22Rv1 (cell line): ENCODE measurements around the gene DDR2.
"Not testable (repeated sequence)": the region's sequence is repeated elsewhere in the genome, so short reads cannot be mapped to it uniquely, and the experiment has no call there.

Experiments
- H3K27ac ChIP-seq: fragments of 450-650 bp; 2 replicates; pipeline ENCODE4 v1.5.1; 2017
- CTCF ChIP-seq: fragments of 450-650 bp; IDR thresholded peaks from 2 replicates; pipeline ENCODE4 v1.5.1; 2017; ENCODE audit warnings: mild to moderate bottlenecking
- ZFX ChIP-seq: fragments of 450-650 bp; IDR thresholded peaks from 2 replicates; pipeline ENCODE4 v1.6.1; 2017; ENCODE audit warnings: antibody characterized with exemption, borderline replicate concordance

DDR2 gene

DNA sequence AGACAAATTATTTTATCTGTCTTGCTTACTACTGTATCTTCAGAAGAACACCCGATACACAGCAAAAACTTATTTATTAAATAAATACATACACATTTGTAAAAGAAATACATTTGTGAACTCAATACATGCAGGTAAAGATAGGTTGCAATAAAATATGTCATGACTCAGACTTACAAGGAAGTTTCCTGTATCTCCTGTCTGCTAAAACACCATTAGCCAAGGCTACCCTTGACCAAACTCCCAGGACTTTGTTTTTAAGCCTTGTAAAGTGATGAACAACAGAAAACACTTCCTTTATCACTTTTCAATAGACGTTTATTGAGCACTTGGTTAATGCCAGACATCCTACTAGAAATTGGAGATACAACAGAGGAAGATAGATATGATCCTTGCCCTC, 101.8 kb downstream of the DDR2 start:
- TF ChIP-seq ZFX (no peak), CTCF (no peak)
- H3K27ac ChIP-seq, result no peak overlapping the region

DNA sequence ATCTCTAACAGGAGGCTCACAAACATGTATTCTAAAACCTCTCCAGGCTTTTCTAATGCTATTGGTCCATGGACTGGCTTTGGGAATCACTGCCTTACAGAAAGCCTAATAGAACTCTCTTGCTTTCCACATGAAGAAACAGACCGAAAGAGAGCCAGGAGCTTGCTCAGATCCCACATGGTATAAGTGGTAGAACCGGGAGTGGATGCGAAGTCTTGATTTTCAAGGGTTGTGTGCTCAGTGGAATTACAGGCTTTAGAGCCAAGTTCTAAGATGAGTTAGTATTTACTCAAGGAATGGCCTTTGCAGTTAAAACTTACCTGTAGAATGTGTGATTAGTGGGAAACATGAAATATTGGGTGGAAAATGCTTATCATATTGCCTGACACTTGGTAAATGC, 103.9 kb downstream of the DDR2 start:
- TF ChIP-seq ZFX (no peak), CTCF (no peak)
- H3K27ac ChIP-seq, result no peak overlapping the region

- TF ChIP-seq ZFX (no peak), CTCF (no peak)
- H3K27ac ChIP-seq, result no peak overlapping the region
These were observed 104.4 kb downstream of the DDR2 start for GRCh38 chr1:162736633-162737067.

GRCh38 chr1:162740755-162741154, 108.5 kb downstream of the DDR2 start:
- TF ChIP-seq CTCF (no peak), ZFX (no peak)
- no peak overlapping the region for H3K27ac ChIP-seq

DNA sequence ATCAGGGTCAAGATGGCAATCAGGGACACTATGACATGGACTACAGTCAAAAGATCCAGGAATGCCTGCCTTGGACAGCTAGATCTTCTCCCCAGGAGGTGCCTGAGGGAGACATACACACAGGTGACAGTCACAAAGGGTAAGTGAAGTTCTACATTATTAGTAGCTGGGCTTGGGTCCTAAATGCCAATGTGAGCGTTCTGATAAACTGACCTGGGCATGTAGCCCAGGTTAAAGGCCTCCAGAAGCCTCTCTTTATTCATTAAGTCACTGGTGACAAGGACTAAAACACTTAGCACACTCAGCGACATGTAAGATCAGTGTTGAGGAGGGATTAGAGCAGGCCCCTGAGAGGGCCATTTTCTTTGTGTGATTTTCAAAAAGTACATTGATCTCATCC, 109.3 kb downstream of the DDR2 start:
- TF ChIP-seq ZFX (no peak), CTCF (no peak)
- no peak overlapping the region for H3K27ac ChIP-seq

- not testable (repeated sequence) for H3K27ac ChIP-seq
These were observed 114.1 kb downstream of the DDR2 start for GRCh38 chr1:162746264-162746942.

GRCh38 chr1:162753001-162753658, 120.9 kb downstream of the DDR2 start:
- no peak overlapping the region for H3K27ac ChIP-seq
- TF ChIP-seq ZFX (no peak), CTCF (no peak)
